Breast epithelium (tissue), 3 donors: ENCODE measurements around the gene METTL4.

Source experiments
- CTCF ChIP-seq, 3 donors: fragments of 450-650 bp; IDR thresholded peaks; one replicate each; pipeline ENCODE4 v1.5.1; 2016 to 2017; ENCODE audit warnings: antibody characterized with exemption in 3 of 3, mild to moderate bottlenecking in 3 of 3, moderate library complexity in 3 of 3
- POLR2A ChIP-seq: fragments of 450-650 bp; IDR thresholded peaks from one replicate; pipeline ENCODE4 v1.6.1; 2016; ENCODE audit warnings: antibody characterized with exemption, mild to moderate bottlenecking, moderate library complexity

GRCh38 chr18:2587788-2588187, 16.5 kb upstream of the METTL4 start:
- TF ChIP-seq CTCF (IDR thresholded peaks at IDR 0.05): no peak
- no peak for TF ChIP-seq POLR2A
